Measurements from ENCODE around the gene NDUFA6.
A peak's percentile ranks its signal among the peaks of the same experiment; 100 is the strongest.

The NDUFA6 gene

DNA sequence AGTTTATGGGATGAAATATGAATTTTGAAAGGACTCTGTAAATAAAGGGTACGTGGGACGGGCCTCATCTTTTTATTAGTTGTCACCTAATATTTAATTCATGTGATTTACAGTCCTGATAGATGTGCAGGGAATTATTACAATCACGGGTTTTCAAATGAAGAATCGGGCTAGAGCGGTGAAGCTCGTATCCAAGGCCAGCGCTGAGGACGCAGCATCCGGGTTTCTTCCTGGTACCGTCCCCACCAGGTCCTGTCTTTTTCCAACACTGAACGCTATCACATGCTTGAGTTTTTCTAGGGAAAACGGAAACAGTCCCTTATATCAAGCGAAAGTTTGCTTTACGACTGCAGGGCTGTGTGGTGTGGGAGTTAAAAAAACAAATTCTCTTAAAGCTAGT lies 10.3 kb downstream of the NDUFA6 start:
- Histone ChIP-seq H3K14ac (ENCODE audit: low read length in 2 of 2) (no peak overlapping the region), H3K4me1 (ENCODE audit: control insufficient read depth, insufficient read depth, low read depth, low read length) (peaks cover 4% of the 10 kb centered on the region), H3K4me3 (ENCODE audit: insufficient read depth in 1 of 2, low read depth in 1 of 2, low read length in 2 of 2) (peak overlapping the region; percentile 56 to 95), H3K79me1 (replicated peaks; ENCODE audit: low read length, poor library complexity, severe bottlenecking) (peaks cover 28% of the 10 kb centered on the region), H3K4me2 (ENCODE audit: low read length, poor library complexity, severe bottlenecking) (peak overlapping the region; percentile 57), H2AFZ (ENCODE audit: low read depth, low read length) (no peak overlapping the region), H2BK12ac (ENCODE audit: low read length in 2 of 2) (no peak overlapping the region), H3K18ac (ENCODE audit: low read depth in 1 of 2, low read length in 2 of 2) (no peak overlapping the region), H3K9me3 (ENCODE audit: control insufficient read depth, low read length) (no peaks in the 10 kb centered on the region), H3K36me3 (ENCODE audit: control insufficient read depth in 1 of 2, insufficient read depth in 2 of 2, low read depth in 1 of 2, low read length in 2 of 2) (peaks cover 16 to 60% of the 10 kb centered on the region in 2 experiments), H3K4ac (ENCODE audit: low read depth in 1 of 2, low read length in 2 of 2) (peak overlapping the region in 1 of 2 experiments; percentile 9), H2BK15ac (ENCODE audit: low read depth, poor library complexity, severe bottlenecking) (no peak overlapping the region), H2BK120ac (ENCODE audit: low read depth, low read length) (no peak overlapping the region), H4K91ac (ENCODE audit: low read length) (no peak overlapping the region), H2AK5ac (ENCODE audit: low read length, severe bottlenecking) (no peak overlapping the region), H3K27ac (ENCODE audit: low read length, poor library complexity, severe bottlenecking) (peak overlapping the region; percentile 30), H3K9ac (ENCODE audit: low read length) (peak overlapping the region; percentile 93), H3K27me3 (ENCODE audit: control insufficient read depth in 1 of 2, insufficient read depth in 1 of 2, low read length in 2 of 2) (no peaks in the 10 kb centered on the region), H2BK5ac (ENCODE audit: low read depth, low read length, poor library complexity, severe bottlenecking) (no peak overlapping the region), H4K8ac (ENCODE audit: low read length) (no peak overlapping the region), H3K23ac (ENCODE audit: low read length in 2 of 2) (no peak overlapping the region)
- 12% methylated on average over 8 of the region's 14 CpGs for whole genome bisulfite sequencing
- peak; percentile 75 for DNase-seq

DNA sequence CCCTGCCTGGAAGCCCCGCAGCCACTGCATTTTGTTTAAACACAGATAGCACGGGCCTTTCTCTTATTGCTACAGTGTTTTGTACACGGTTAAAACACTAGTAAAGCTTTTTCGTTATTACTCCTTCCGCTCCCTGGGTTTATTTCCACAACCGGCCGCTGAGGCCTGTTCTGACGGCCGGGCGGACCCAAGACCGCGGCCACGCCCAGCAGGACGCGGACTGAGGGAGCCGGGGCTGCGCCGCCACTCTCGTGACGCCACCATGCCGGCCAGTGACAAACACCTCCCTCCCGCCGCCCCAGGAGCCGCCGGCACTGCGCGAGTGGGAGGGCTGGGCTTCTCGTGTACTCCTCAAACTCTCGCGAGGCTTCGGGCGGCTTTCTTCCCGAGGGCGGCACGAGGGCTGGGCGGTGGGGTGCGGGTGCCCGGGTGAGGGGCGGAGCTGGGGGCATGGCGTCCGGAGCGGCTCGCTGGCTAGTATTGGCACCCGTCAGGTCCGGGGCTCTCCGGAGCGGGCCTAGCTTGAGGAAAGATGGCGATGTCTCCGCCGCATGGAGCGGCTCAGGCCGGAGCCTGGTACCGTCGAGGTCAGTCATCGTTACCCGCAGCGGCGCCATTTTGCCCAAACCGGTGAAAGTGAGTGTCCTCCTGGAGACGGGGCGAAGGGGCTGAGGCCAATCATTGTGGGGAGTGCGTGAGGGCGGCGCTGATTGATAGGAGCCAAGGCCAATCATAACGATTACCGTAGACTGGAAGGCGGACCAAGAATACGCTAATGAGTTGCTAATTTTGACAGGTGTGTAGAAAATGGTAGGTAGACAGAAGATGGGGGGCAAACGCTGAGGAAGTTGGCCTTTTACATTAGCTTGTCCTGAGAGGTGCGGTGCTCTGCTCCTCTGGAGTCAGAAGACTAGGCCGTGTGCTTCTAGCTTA lies 11.0 kb downstream of the NDUFA6 start, which contains the start of gene SMDT1:
Gene SMDT1, plus strand, starts transcription at position 382 of the 933 bp plus-strand sequence. Its CDS starts 69 bp downstream, at position 451.
- Histone ChIP-seq H2BK12ac (ENCODE audit: low read length in 2 of 2) (peak within 1 kb of the TSS; percentile 42 to 78), H3K36me3 (ENCODE audit: control insufficient read depth in 1 of 2, insufficient read depth in 2 of 2, low read depth in 1 of 2, low read length in 2 of 2) (peaks cover 10 to 53% of the 10 kb centered on the region in 2 experiments), H3K9me3 (ENCODE audit: control insufficient read depth, low read length) (no peaks in the 10 kb centered on the region), H2AFZ (ENCODE audit: low read depth, low read length) (peak within 1 kb of the TSS; percentile 88), H3K4me3 (ENCODE audit: insufficient read depth in 1 of 2, low read depth in 1 of 2, low read length in 2 of 2) (peak within 1 kb of the TSS; percentile 87 to 95), H4K91ac (ENCODE audit: low read length) (peak within 1 kb of the TSS; percentile 94), H3K18ac (ENCODE audit: low read depth in 1 of 2, low read length in 2 of 2) (peak within 1 kb of the TSS; percentile 96), H3K23ac (ENCODE audit: low read length in 2 of 2) (no peak within 1 kb of the TSS), H2BK5ac (ENCODE audit: low read depth, low read length, poor library complexity, severe bottlenecking) (peak within 1 kb of the TSS; percentile 94), H3K14ac (ENCODE audit: low read length in 2 of 2) (no peak within 1 kb of the TSS), H3K4me1 (ENCODE audit: control insufficient read depth, insufficient read depth, low read depth, low read length) (peaks cover 4% of the 10 kb centered on the region), H4K8ac (ENCODE audit: low read length) (peak within 1 kb of the TSS; percentile 99), H2BK15ac (ENCODE audit: low read depth, poor library complexity, severe bottlenecking) (peak within 1 kb of the TSS; percentile 97), H3K79me1 (replicated peaks; ENCODE audit: low read length, poor library complexity, severe bottlenecking) (peaks cover 24% of the 10 kb centered on the region), H2AK5ac (ENCODE audit: low read length, severe bottlenecking) (peak within 1 kb of the TSS; percentile 96), H3K4ac (ENCODE audit: low read depth in 1 of 2, low read length in 2 of 2) (peak within 1 kb of the TSS; percentile 79 to 99), H2BK120ac (ENCODE audit: low read depth, low read length) (peak within 1 kb of the TSS; percentile 92), H3K27me3 (ENCODE audit: control insufficient read depth in 1 of 2, insufficient read depth in 1 of 2, low read length in 2 of 2) (no peaks in the 10 kb centered on the region), H3K4me2 (ENCODE audit: low read length, poor library complexity, severe bottlenecking) (peak within 1 kb of the TSS; percentile 66), H3K9ac (ENCODE audit: low read length) (peak within 1 kb of the TSS; percentile 93), H3K27ac (ENCODE audit: low read length, poor library complexity, severe bottlenecking) (peak within 1 kb of the TSS; percentile 92)
- peak; percentile 99 for DNase-seq
- 1% methylated on average over 63 of the region's 71 CpGs for WGBS

GRCh38 chr22:42078469-42079318 lies 11.9 kb downstream of the NDUFA6 start:
- H2BK120ac ChIP-seq (ENCODE audit: low read depth, low read length): peak overlapping the region; percentile 92
- H3K9me3 ChIP-seq (ENCODE audit: control insufficient read depth, low read length): no peaks in the 10 kb centered on the region
- H3K4me3 ChIP-seq (ENCODE audit: insufficient read depth in 1 of 2, low read depth in 1 of 2, low read length in 2 of 2): peak overlapping the region in 1 of 2 experiments; percentile 95
- WGBS: 79% methylated on average over 24 of the region's 24 CpGs
- peak overlapping the region; percentile 82 for H2BK5ac ChIP-seq (ENCODE audit: low read depth, low read length, poor library complexity, severe bottlenecking)
- peak overlapping the region; percentile 96 for H2AK5ac ChIP-seq (ENCODE audit: low read length, severe bottlenecking)
- peak overlapping the region; percentile 79 to 99 for H3K4ac ChIP-seq (ENCODE audit: low read depth in 1 of 2, low read length in 2 of 2)
- no peak overlapping the region for H3K23ac ChIP-seq (ENCODE audit: low read length in 2 of 2)
- H2BK15ac ChIP-seq (ENCODE audit: low read depth, poor library complexity, severe bottlenecking): peak overlapping the region; percentile 92
- peaks cover 9 to 46% of the 10 kb centered on the region in 2 experiments for H3K36me3 ChIP-seq (ENCODE audit: control insufficient read depth in 1 of 2, insufficient read depth in 2 of 2, low read depth in 1 of 2, low read length in 2 of 2)
- peak overlapping the region; percentile 42 to 73 for H2BK12ac ChIP-seq (ENCODE audit: low read length in 2 of 2)
- H4K8ac ChIP-seq (ENCODE audit: low read length): peak overlapping the region; percentile 93
- peak overlapping the region; percentile 75 to 83 for H3K18ac ChIP-seq (ENCODE audit: low read depth in 1 of 2, low read length in 2 of 2)
- no peak for DNase-seq
- H3K4me1 ChIP-seq (ENCODE audit: control insufficient read depth, insufficient read depth, low read depth, low read length): peaks cover 8% of the 10 kb centered on the region
- H2AFZ ChIP-seq (ENCODE audit: low read depth, low read length): peak overlapping the region; percentile 32
- peaks cover 17% of the 10 kb centered on the region for H3K79me1 ChIP-seq (replicated peaks; ENCODE audit: low read length, poor library complexity, severe bottlenecking)
- peak overlapping the region; percentile 66 for H3K4me2 ChIP-seq (ENCODE audit: low read length, poor library complexity, severe bottlenecking)
- no peaks in the 10 kb centered on the region for H3K27me3 ChIP-seq (ENCODE audit: control insufficient read depth in 1 of 2, insufficient read depth in 1 of 2, low read length in 2 of 2)
- H4K91ac ChIP-seq (ENCODE audit: low read length): peak overlapping the region; percentile 81
- H3K9ac ChIP-seq (ENCODE audit: low read length): peak overlapping the region; percentile 93
- H3K14ac ChIP-seq (ENCODE audit: low read length in 2 of 2): no peak overlapping the region
- peak overlapping the region; percentile 82 for H3K27ac ChIP-seq (ENCODE audit: low read length, poor library complexity, severe bottlenecking)

Measured in mesenchymal stem cell (in vitro differentiated cells and primary cell).